Left ventricle myocardium inferior (tissue), 1 donor: ENCODE data around the gene ABR. TPM values are rescaled to one million over a fixed set of nuclear protein-coding genes. Genes with fewer than 3 reads are reported as not detected.

ENCODE experiments used
- DNase-seq: peaks from one replicate; pipeline ENCODE4 v3.0.0-alpha.2; 2020
- H3K27ac ChIP-seq: fragments of 200-600 bp; replicated peaks from 2 replicates; pipeline ENCODE4 v1.8.0; 2021
- H3K27me3 ChIP-seq: fragments of 200-600 bp; 2 replicates; pipeline ENCODE4 v1.8.0; 2021; ENCODE audit warnings: low read depth
- H3K36me3 ChIP-seq: fragments of 200-600 bp; 2 replicates; pipeline ENCODE4 v1.8.0; 2021
- H3K4me1 ChIP-seq: fragments of 200-600 bp; 2 replicates; pipeline ENCODE4 v1.8.0; 2021
- H3K4me3 ChIP-seq: fragments of 200-600 bp; 2 replicates; pipeline ENCODE4 v1.8.0; 2021; ENCODE audit warnings: mild to moderate bottlenecking, moderate library complexity
- H3K9me3 ChIP-seq: fragments of 200-600 bp; replicated peaks from 2 replicates; pipeline ENCODE4 v1.8.0; 2021
- CTCF ChIP-seq: fragments of 200-600 bp; IDR thresholded peaks from 2 replicates; pipeline ENCODE4 v1.8.0; 2021; ENCODE audit warnings: antibody characterized with exemption, mild to moderate bottlenecking, borderline replicate concordance
- intact Hi-C: fragments of 100-400 bp; cut with micrococcal nuclease; formaldehyde crosslinking; loops from one replicate; pipeline ENCODE4 v1.11.0; 2022
- total RNA-seq: library from RNA; stranded (reverse); fragmentation: NEBNext Ultra II Directional; extraction: Animal tissue kit (Norgen Biotek cat#: 25700); gene quantifications from one replicate; pipeline ENCODE4 v1.2.1, GENCODE V29; 2021
- donor health status: DM: no; HTN: yes; CAD: no; lungs with severe emphysema.

Gene ABR
- total RNA-seq, 1 donor from 2014 or later: 170 TPM

GRCh38 chr17:1108765-1109605, 70.8 kb downstream of the ABR start:
- H3K4me1 ChIP-seq: peaks cover 86% of the 10 kb centered on the region
- no peaks in the 10 kb centered on the region for H3K9me3 ChIP-seq
- DNase-seq: peak; percentile 78
- H3K36me3 ChIP-seq: no peaks in the 10 kb centered on the region
- no peak for TF ChIP-seq CTCF
- peak overlapping the region; percentile 70 for H3K4me3 ChIP-seq
- intact Hi-C loops: no loop called here
- H3K27ac ChIP-seq: peak overlapping the region; percentile 98
- H3K27me3 ChIP-seq: no peaks in the 10 kb centered on the region

- no peak for DNase-seq
- Histone ChIP-seq H3K36me3 (no peaks in the 10 kb centered on the region), H3K27me3 (no peaks in the 10 kb centered on the region), H3K4me3 (peak overlapping the region; percentile 70), H3K9me3 (no peaks in the 10 kb centered on the region), H3K4me1 (peaks cover 92% of the 10 kb centered on the region), H3K27ac (peak overlapping the region; percentile 98)
- TF ChIP-seq CTCF: peak; percentile 12
- intact Hi-C loops: no loop called here
Measured at GRCh38 chr17:1108478-1108764, 71.4 kb downstream of the ABR start.

- Histone ChIP-seq H3K4me1 (peaks cover 97% of the 10 kb centered on the region), H3K9me3 (no peaks in the 10 kb centered on the region), H3K4me3 (peak overlapping the region; percentile 70), H3K27me3 (no peaks in the 10 kb centered on the region), H3K36me3 (no peaks in the 10 kb centered on the region), H3K27ac (peak overlapping the region; percentile 98)
- TF ChIP-seq CTCF: no peak
- DNase-seq: no peak
- intact Hi-C loops: no loop called here
Measured at GRCh38 chr17:1107777-1108477, 71.9 kb downstream of the ABR start.

- no peaks in the 10 kb centered on the region for H3K9me3 ChIP-seq
- H3K4me1 ChIP-seq: peaks cover 100% of the 10 kb centered on the region
- H3K36me3 ChIP-seq: no peaks in the 10 kb centered on the region
- no peak for TF ChIP-seq CTCF
- peak overlapping the region; percentile 98 for H3K27ac ChIP-seq
- no peak for DNase-seq
- no peaks in the 10 kb centered on the region for H3K27me3 ChIP-seq
- peak overlapping the region; percentile 70 for H3K4me3 ChIP-seq
- intact Hi-C loops: no loop called here
Measured at GRCh38 chr17:1107083-1107776, 72.6 kb downstream of the ABR start.

- Histone ChIP-seq H3K27me3 (no peaks in the 10 kb centered on the region), H3K27ac (peak overlapping the region; percentile 98), H3K4me3 (peak overlapping the region; percentile 55), H3K9me3 (no peaks in the 10 kb centered on the region), H3K36me3 (peaks cover 12% of the 10 kb centered on the region), H3K4me1 (peaks cover 97% of the 10 kb centered on the region)
- intact Hi-C loops: no loop called here
- DNase-seq: peak; percentile 65
- no peak for TF ChIP-seq CTCF
Measured at GRCh38 chr17:1104222-1104621, 75.6 kb downstream of the ABR start.
